ENCODE measurements around the gene SPOP.
"Not testable (repeated sequence)": the region's sequence is repeated elsewhere in the genome, so short reads cannot be mapped to it uniquely, and the experiment has no call there.

The SPOP gene

GRCh38 chr17:49646391-49647255, 31.3 kb downstream of the SPOP start:
- DNase-seq: peak; percentile 87

- not testable (repeated sequence) for DNase-seq
Observed at GRCh38 chr17:49646056-49646390, 31.9 kb downstream of the SPOP start.

- no peak for DNase-seq
Observed at GRCh38 chr17:49645654-49646053, 32.2 kb downstream of the SPOP start.

GRCh38 chr17:49640556-49640955, 37.3 kb downstream of the SPOP start:
- DNase-seq: peak; percentile 33

GRCh38 chr17:49638818-49639217, 39.1 kb downstream of the SPOP start:
- DNase-seq: no peak

- DNase-seq: no peak
Observed at GRCh38 chr17:49637739-49638138, 40.2 kb downstream of the SPOP start.

- peak; percentile 50 for DNase-seq
Observed at GRCh38 chr17:49637050-49637449, 40.8 kb downstream of the SPOP start.

- peak; percentile 47 for DNase-seq
Observed at GRCh38 chr17:49635121-49635520, 42.8 kb downstream of the SPOP start.

GRCh38 chr17:49634485-49634860, 43.4 kb downstream of the SPOP start:
- no peak for DNase-seq

GRCh38 chr17:49633762-49634484, 44.0 kb downstream of the SPOP start:
- no peak for DNase-seq

- no peak for DNase-seq
Observed at GRCh38 chr17:49633250-49633649, 44.6 kb downstream of the SPOP start.

- no peak for DNase-seq
Observed at GRCh38 chr17:49632201-49632600, 45.7 kb downstream of the SPOP start.

- peak; percentile 43 for DNase-seq
Observed at GRCh38 chr17:49631496-49631895, 46.4 kb downstream of the SPOP start.

- no peak for DNase-seq
Observed at GRCh38 chr17:49630113-49630900, 47.6 kb downstream of the SPOP start.

- DNase-seq: no peak
Observed at GRCh38 chr17:49629447-49629846, 48.5 kb downstream of the SPOP start.

GRCh38 chr17:49624896-49625295, 53.0 kb downstream of the SPOP start:
- DNase-seq: peak; percentile 54

- DNase-seq: no peak
Observed at GRCh38 chr17:49621946-49622529, 55.9 kb downstream of the SPOP start.

GRCh38 chr17:49621420-49621819, 56.5 kb downstream of the SPOP start:
- no peak for DNase-seq

- peak; percentile 52 for DNase-seq
Observed at GRCh38 chr17:49618028-49618611, 59.8 kb downstream of the SPOP start.

- peak; percentile 60 for DNase-seq
Observed at GRCh38 chr17:49616601-49617131, 61.2 kb downstream of the SPOP start.

GRCh38 chr17:49616086-49616485, 61.8 kb downstream of the SPOP start:
- no peak for DNase-seq

- no peak for DNase-seq
Observed at GRCh38 chr17:49613182-49613800, 64.6 kb downstream of the SPOP start.

All from fibroblast of skin of right biceps (primary cell).